ENCODE results near the gene RAET1E.
"Not testable (repeated sequence)": the region's sequence is repeated elsewhere in the genome, so short reads cannot be mapped to it uniquely, and the experiment has no call there.

Gene RAET1E

DNA sequence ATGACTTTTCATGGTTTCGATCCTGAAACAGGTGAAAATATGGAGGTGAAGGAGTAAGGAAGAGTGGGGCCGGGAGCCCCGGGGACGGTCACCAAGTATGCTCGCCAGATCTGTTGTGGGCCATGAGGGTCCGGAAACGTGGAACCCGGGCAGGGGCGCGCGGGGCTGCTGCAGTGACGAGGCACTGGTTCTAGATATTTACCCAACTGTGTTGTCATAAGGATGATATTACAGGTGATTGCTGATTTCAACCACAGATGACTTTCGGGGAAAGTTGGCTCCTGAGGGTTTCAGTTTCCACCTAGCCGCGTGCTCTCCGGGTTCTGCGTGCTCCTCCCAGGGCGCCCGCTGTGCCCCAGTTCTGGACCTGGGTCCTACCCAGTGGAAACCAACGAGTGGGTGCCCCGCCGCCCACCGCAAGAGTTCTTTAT lies 12.8 kb upstream of the RAET1E start:
- no peak overlapping the region for H3K4me3 ChIP-seq (ENCODE audit: low read depth, low read length)

- no peak overlapping the region for H3K4me3 ChIP-seq (ENCODE audit: low read depth, low read length)
Observed at GRCh38 chr6:149909701-149910470, 12.0 kb upstream of the RAET1E start.

GRCh38 chr6:149908480-149908879 lies 10.6 kb upstream of the RAET1E start:
- not testable (repeated sequence) for H3K4me3 ChIP-seq (ENCODE audit: low read depth, low read length)

- no peak overlapping the region for H3K4me3 ChIP-seq (ENCODE audit: low read depth, low read length)
Observed at GRCh38 chr6:149907317-149907716, 9.4 kb upstream of the RAET1E start.

GRCh38 chr6:149906405-149906804 lies 8.5 kb upstream of the RAET1E start:
- no peak overlapping the region for H3K4me3 ChIP-seq (ENCODE audit: low read depth, low read length)

GRCh38 chr6:149905911-149906371 lies 8.0 kb upstream of the RAET1E start:
- no peak overlapping the region for H3K4me3 ChIP-seq (ENCODE audit: low read depth, low read length)

DNA sequence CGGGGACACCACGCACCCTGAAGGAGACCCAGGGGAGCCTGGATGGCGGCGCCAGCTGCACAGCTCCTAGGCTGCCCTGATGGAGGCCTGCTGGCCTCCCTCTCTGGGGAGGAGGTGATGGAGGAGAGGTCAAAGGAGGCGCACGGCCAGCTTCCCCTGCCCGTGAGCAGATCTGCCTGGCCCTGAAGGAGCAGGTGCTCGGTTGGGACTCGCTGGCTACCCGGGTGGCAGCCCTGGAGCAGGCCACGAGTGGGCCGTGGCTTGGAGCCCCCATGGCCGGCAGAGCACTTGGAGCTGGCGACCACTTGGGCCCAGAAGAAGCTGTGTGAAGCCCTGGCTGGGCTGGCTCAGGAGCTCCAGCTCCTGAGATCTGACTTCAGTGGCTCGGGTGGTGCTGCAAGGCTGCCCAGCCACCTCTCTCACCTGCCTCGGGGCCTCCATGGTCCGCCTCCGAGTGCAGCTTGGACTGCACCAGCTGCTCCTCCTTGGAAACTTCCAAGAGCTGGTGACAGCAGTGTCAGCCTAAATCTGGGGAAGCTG lies 7.5 kb upstream of the RAET1E start:
- no peak overlapping the region for H3K4me3 ChIP-seq (ENCODE audit: low read depth, low read length)

GRCh38 chr6:149904661-149905370 lies 6.9 kb upstream of the RAET1E start:
- no peak overlapping the region for H3K4me3 ChIP-seq (ENCODE audit: low read depth, low read length)

GRCh38 chr6:149903938-149904611 lies 6.2 kb upstream of the RAET1E start:
- H3K4me3 ChIP-seq (ENCODE audit: low read depth, low read length) = no peak overlapping the region

DNA sequence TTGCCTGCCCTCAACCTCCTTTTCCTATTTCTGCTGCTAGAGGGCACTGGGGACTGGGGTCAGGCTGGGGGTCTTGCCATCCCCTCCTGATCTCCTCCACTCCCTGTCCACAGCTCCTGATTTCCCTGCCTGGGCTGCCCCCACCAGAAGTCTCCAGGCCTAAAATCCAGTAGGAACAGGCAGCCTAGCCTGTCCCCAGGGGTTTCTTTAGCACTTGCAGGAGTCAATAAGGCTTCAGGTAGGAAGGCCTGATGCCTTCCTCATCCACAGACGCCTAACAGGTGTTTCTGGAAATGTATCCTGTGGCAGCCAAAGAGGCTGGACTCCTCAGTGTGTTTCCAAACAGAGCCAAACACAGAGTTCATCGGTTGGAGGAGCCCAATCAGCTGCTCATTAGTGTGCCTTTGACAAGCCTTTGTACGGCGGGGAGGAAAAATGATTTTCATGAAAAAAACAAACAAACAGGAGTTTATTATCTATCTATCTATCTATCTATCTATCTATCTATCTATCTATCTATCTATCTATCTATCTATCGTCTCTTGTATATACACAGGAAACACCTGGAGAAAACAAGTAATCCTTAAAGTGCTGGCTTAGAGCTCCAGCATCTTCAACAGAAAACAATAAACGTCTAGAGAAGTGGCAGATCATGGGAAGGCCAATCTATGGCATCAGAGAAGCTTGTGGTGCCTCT lies 3.7 kb upstream of the RAET1E start:
- H3K4me3 ChIP-seq (ENCODE audit: low read depth, low read length) = no peak overlapping the region

- no peak overlapping the region for H3K4me3 ChIP-seq (ENCODE audit: low read depth, low read length)
Observed at GRCh38 chr6:149900620-149901443, 2.9 kb upstream of the RAET1E start.

GRCh38 chr6:149899926-149900619 lies 2.2 kb upstream of the RAET1E start:
- H3K4me3 ChIP-seq (ENCODE audit: low read depth, low read length) = no peak overlapping the region

DNA sequence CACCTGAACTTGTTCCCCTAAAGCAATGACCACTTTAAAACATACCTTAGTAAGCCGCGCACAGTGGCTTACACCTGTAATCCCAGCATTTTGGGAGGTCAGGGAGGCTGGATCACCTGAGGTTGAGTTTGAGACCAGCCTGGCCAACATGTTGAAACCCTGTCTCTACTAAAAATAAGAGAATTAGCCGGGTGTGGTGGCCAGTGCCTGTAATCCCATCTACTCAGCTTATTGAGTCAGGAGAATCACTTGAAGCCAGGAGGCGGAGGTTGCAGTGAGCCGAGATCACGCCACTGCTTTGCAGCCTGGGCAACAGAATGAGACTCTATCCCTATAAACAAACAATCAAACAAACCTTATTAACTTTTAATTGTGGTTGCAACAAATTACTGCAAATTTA lies 1.6 kb upstream of the RAET1E start:
- H3K4me3 ChIP-seq (ENCODE audit: low read depth, low read length) = no peak overlapping the region

DNA sequence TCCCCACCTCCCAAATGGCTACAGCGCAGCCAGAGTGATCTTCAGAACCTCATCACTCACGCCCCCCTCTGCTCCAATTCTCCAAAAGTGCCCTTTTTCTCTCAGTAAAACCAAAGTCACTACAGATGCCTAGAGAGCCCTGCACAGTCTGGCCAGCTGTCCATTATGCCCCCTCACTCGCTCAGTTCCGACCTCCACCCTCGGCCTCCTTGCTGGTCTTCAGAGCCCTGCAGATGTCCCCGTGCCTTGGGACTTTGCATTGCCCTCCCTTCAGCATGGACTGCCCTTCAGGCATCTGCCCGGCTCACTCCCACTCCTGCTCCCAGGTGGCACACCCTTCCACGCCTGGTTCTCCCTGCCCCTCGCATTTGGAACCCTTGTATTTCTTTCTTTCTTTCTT lies 1.1 kb upstream of the RAET1E start:
- H3K4me3 ChIP-seq (ENCODE audit: low read depth, low read length) = no peak overlapping the region

- H3K4me3 ChIP-seq (ENCODE audit: low read depth, low read length) = no peak overlapping the region
Observed at GRCh38 chr6:149897015-149897697, 757 bp downstream of the RAET1E start.

DNA sequence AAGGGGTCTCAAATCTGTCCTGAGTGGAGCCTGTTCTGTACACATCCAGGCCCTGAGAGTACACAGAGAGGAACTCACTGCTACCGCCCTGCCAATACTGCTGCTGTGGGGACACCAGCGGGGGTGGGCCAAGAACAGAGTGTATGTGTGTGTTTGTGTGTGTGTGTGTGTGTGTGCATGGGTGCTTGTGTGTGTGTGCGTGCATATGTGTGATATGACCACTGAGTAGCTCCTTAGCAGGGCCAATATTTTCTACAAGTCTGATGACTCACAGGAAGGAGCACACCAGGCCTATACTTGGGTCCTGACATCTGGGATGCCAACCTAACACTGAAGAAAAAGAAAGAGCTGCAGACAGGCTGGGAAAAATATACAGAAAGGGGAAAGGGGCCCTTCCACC lies 1.4 kb downstream of the RAET1E start:
- H3K4me3 ChIP-seq (ENCODE audit: low read depth, low read length) = no peak overlapping the region

DNA sequence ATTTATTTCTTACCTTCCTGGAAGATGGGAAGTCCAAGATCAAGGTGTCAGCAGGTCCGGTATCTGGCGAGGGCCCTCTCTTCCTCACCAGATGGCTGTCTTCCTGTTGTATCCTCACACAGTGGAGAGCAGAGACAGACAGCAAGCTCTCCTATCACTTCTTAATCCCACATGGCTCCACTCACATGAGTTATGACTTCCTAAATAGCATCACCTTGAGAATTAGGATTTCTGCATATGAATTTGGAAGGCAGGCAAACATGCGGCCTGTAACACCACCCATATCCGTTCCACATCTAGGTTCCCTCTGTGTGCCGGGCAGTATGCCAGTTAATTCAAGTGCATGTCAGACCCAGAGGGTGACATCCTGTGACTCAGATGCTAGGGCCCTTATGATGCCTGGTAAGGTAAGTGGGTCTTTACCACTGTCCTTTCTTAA lies 2.1 kb downstream of the RAET1E start:
- H3K4me3 ChIP-seq (ENCODE audit: low read depth, low read length) = no peak overlapping the region

GRCh38 chr6:149895048-149895590 lies 2.8 kb downstream of the RAET1E start:
- H3K4me3 ChIP-seq (ENCODE audit: low read depth, low read length) = no peak overlapping the region

GRCh38 chr6:149891864-149892263 lies 6.0 kb downstream of the RAET1E start:
- H3K4me3 ChIP-seq (ENCODE audit: low read depth, low read length) = not testable (repeated sequence)
